ENCODE measurements around the gene NOP53.

DNA sequence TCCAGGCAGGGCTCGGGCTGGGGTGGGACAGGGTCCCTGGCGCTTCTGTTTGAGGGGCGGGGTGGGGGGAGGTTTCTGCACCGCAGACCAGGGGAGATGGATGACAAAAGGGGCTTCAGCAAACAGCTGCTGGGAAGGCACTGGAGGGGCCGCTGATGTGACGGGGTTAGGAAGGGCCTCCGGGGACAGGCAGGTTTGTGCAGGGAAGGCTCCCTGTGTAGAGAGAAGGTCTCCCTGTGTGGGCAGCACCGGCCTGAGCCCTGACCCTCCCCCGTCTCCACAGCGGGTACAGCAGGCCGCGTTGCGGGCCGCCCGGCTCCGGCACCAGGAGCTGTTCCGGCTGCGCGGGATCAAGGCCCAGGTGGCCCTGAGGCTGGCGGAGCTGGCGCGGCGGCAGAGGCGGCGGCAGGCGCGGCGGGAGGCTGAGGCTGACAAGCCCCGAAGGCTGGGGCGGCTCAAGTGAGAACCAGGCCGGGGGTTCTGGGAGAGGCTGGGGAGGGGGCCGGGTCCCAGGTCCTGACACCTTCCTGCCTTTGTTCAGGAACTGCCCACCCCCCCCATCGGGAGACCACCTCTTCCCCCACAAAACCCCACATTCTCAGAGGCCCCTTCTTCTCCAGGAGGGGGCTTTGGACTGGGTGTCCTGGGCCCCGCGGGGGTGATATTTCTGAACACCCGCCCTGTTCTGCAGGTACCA lies 9.9 kb downstream of the NOP53 start:
- TF ChIP-seq, protein P1, sequence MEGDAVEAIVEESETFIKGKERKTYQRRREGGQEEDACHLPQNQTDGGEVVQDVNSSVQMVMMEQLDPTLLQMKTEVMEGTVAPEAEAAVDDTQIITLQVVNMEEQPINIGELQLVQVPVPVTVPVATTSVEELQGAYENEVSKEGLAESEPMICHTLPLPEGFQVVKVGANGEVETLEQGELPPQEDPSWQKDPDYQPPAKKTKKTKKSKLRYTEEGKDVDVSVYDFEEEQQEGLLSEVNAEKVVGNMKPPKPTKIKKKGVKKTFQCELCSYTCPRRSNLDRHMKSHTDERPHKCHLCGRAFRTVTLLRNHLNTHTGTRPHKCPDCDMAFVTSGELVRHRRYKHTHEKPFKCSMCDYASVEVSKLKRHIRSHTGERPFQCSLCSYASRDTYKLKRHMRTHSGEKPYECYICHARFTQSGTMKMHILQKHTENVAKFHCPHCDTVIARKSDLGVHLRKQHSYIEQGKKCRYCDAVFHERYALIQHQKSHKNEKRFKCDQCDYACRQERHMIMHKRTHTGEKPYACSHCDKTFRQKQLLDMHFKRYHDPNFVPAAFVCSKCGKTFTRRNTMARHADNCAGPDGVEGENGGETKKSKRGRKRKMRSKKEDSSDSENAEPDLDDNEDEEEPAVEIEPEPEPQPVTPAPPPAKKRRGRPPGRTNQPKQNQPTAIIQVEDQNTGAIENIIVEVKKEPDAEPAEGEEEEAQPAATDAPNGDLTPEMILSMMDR (IDR thresholded peaks at IDR 0.05; ENCODE audit: low read depth, low read length, missing input control): no peak
- no peak for TF ChIP-seq RAD21 (IDR thresholded peaks at IDR 0.05)
- TF ChIP-seq TAF1 (conservative IDR thresholded peaks at IDR 0.05): no peak
- TF ChIP-seq, protein P2, sequence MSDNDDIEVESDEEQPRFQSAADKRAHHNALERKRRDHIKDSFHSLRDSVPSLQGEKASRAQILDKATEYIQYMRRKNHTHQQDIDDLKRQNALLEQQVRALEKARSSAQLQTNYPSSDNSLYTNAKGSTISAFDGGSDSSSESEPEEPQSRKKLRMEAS (IDR thresholded peaks at IDR 0.05): no peak
- TF ChIP-seq, protein P3, sequence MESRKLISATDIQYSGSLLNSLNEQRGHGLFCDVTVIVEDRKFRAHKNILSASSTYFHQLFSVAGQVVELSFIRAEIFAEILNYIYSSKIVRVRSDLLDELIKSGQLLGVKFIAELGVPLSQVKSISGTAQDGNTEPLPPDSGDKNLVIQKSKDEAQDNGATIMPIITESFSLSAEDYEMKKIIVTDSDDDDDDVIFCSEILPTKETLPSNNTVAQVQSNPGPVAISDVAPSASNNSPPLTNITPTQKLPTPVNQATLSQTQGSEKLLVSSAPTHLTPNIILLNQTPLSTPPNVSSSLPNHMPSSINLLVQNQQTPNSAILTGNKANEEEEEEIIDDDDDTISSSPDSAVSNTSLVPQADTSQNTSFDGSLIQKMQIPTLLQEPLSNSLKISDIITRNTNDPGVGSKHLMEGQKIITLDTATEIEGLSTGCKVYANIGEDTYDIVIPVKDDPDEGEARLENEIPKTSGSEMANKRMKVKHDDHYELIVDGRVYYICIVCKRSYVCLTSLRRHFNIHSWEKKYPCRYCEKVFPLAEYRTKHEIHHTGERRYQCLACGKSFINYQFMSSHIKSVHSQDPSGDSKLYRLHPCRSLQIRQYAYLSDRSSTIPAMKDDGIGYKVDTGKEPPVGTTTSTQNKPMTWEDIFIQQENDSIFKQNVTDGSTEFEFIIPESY (IDR thresholded peaks at IDR 0.05): no peak
- no peak for TF ChIP-seq JUND (IDR thresholded peaks at IDR 0.05)
- TF ChIP-seq, protein P4, sequence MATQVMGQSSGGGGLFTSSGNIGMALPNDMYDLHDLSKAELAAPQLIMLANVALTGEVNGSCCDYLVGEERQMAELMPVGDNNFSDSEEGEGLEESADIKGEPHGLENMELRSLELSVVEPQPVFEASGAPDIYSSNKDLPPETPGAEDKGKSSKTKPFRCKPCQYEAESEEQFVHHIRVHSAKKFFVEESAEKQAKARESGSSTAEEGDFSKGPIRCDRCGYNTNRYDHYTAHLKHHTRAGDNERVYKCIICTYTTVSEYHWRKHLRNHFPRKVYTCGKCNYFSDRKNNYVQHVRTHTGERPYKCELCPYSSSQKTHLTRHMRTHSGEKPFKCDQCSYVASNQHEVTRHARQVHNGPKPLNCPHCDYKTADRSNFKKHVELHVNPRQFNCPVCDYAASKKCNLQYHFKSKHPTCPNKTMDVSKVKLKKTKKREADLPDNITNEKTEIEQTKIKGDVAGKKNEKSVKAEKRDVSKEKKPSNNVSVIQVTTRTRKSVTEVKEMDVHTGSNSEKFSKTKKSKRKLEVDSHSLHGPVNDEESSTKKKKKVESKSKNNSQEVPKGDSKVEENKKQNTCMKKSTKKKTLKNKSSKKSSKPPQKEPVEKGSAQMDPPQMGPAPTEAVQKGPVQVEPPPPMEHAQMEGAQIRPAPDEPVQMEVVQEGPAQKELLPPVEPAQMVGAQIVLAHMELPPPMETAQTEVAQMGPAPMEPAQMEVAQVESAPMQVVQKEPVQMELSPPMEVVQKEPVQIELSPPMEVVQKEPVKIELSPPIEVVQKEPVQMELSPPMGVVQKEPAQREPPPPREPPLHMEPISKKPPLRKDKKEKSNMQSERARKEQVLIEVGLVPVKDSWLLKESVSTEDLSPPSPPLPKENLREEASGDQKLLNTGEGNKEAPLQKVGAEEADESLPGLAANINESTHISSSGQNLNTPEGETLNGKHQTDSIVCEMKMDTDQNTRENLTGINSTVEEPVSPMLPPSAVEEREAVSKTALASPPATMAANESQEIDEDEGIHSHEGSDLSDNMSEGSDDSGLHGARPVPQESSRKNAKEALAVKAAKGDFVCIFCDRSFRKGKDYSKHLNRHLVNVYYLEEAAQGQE (IDR thresholded peaks at IDR 0.05): no peak
- TF ChIP-seq, protein P5, sequence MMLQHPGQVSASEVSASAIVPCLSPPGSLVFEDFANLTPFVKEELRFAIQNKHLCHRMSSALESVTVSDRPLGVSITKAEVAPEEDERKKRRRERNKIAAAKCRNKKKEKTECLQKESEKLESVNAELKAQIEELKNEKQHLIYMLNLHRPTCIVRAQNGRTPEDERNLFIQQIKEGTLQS (IDR thresholded peaks at IDR 0.05): no peak
- no peak for TF ChIP-seq EGR1 (IDR thresholded peaks at IDR 0.05; ENCODE audit: low read depth in 2 of 2)
- TF ChIP-seq YY1 (IDR thresholded peaks at IDR 0.05): no peak
- no peak for TF ChIP-seq SP1 (IDR thresholded peaks at IDR 0.05)
- TF ChIP-seq GABPA (IDR thresholded peaks at IDR 0.05 in 1 of 2, conservative IDR thresholded peaks at IDR 0.05 in 1 of 2): no peak
- TF ChIP-seq FOXA1 (IDR thresholded peaks at IDR 0.05): no peak
